CD4-positive, CD25-positive, alpha-beta regulatory T cell (primary cell): ENCODE measurements around the gene NFKBIL1. TPM values are rescaled to one million over a fixed set of nuclear protein-coding genes. Genes with fewer than 3 reads are reported as not detected.

Experiments
- ATAC-seq, 2 donors: fragments of 150-1000 bp; cut with Tn5 transposase; one replicate each; pipeline ENCODE4 v1.10.0; 2021; ENCODE audit warnings: low read depth in 2 of 2, moderate number of reproducible peaks in 2 of 2, moderate library complexity in 1 of 2
- DNase-seq, 3 donors: peaks; one replicate each; pipeline versions ENCODE4 v3.0.0 to v3.0.0-alpha.2; 2012 to 2022; ENCODE audit warnings: mixed read lengths in 1 of 3
- H3K27ac ChIP-seq: one replicate; pipeline ENCODE4 v1.7.0; 2013; ENCODE audit warnings: mild to moderate bottlenecking, low read length; ENCODE audit not compliant: insufficient read depth, poor library complexity, severe bottlenecking
- H3K27me3 ChIP-seq: one replicate; pipeline ENCODE4 v1.7.0; 2013; ENCODE audit warnings: low read length; ENCODE audit not compliant: control insufficient read depth, insufficient read depth
- H3K36me3 ChIP-seq: one replicate; pipeline ENCODE4 v1.7.0; 2013; ENCODE audit warnings: mild to moderate bottlenecking, low read length, moderate library complexity; ENCODE audit not compliant: control insufficient read depth, insufficient read depth
- H3K4me1 ChIP-seq: 2 replicates; pipeline ENCODE4 v1.7.0; 2013; ENCODE audit warnings: mild to moderate bottlenecking, low read length; ENCODE audit not compliant: insufficient read depth, control insufficient read depth, poor library complexity, severe bottlenecking
- H3K4me3 ChIP-seq: one replicate; pipeline ENCODE4 v1.7.0; 2013; ENCODE audit warnings: low read depth, mild to moderate bottlenecking, low read length, moderate library complexity
- H3K9me3 ChIP-seq, 2 experiments: 1 replicate in 1 of 2; 2 replicates in 1 of 2; pipeline ENCODE4 v1.7.0; 2013; ENCODE audit warnings: low read length in 2 of 2, mild to moderate bottlenecking in 1 of 2, moderate library complexity in 1 of 2; ENCODE audit not compliant: control insufficient read depth in 2 of 2
- H3K27ac Mint-ChIP-seq, 3 donors: one replicate each; pipeline ENCODE4 v1.8.0; 2020 to 2022; ENCODE audit warnings: mild to moderate bottlenecking in 3 of 3, mixed read lengths in 3 of 3, moderate library complexity in 2 of 3
- H3K27me3 Mint-ChIP-seq: one replicate; pipeline ENCODE4 v1.8.0; 2022; ENCODE audit warnings: mild to moderate bottlenecking, mixed read lengths
- H3K36me3 Mint-ChIP-seq: one replicate; pipeline ENCODE4 v1.8.0; 2020; ENCODE audit warnings: mixed read lengths
- H3K4me1 Mint-ChIP-seq, 4 donors: one replicate each; pipeline ENCODE4 v1.8.0; 2020 to 2022; ENCODE audit warnings: mixed read lengths in 4 of 4, mild to moderate bottlenecking in 1 of 4
- H3K4me3 Mint-ChIP-seq, 4 donors: one replicate each; pipeline ENCODE4 v1.8.0; 2020 to 2022; ENCODE audit warnings: mild to moderate bottlenecking in 4 of 4, mixed read lengths in 4 of 4, moderate library complexity in 3 of 4
- H3K9me3 Mint-ChIP-seq, 7 donors: one replicate each; pipeline ENCODE4 v1.8.0; 2020 to 2022; ENCODE audit warnings: mixed read lengths in 7 of 7, mild to moderate bottlenecking in 3 of 7, moderate library complexity in 2 of 7
- polyA plus RNA-seq, 4 donors: library from polyadenylated mRNA; unstranded; fragments of 300-500 nt; fragmentation: Illumina TruSeq; gene quantifications; one replicate each; pipeline ENCODE4 v1.2.3, GENCODE V29; 2021
- total RNA-seq: library from RNA; stranded (reverse); gene quantifications from one replicate; pipeline ENCODE4 v1.2.3, GENCODE V29; 2022

Gene NFKBIL1
- total and polyA plus RNA-seq, 5 donors from 2014 or later = 4.6 to 9.4 (median 6.4) TPM

DNA sequence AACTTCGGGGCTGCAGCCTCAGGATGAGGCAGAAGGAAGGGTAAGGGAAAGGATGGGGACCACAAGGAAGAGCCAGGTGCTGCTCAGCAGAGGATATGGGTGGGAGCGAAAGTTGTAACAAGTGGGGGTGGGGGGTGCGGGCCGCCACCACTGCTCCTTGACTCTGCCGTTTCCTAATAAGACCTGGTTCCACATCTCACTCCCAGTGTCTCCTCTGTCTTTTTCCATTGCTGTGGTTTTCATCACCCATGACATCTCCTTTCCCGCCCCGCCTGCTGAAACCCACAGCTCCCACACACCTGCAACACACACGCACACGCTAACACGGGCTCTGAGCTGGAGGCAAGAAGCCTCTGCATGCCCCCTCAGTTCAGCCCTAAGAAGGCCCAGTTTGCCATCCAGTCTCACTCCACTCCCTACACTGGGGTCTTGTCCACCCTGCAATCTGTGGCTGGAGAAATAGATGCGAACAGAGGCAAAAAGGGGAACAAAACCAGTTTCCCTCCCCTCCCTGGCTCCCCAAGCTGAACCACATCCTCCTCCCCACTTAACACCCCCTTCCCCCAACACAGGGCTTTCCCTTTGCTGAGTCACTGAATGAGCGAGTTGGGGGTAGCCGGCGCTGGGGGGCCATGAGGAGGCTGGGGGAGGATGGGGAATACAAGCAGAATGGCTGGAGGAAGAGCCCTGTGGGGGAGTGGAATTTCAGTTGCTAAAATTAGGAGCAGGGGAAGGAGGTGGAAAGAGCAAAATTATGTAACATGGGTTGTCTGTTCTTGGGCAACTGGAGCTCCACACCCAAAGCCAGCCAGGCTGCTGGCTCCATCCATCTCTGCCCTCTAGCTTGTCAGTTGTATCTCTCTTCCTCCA is 11.5 kb downstream of the NFKBIL1 start:
- Mint-ChIP-seq H3K4me1 (peaks cover 15 to 74% (median 44%) of the 10 kb centered on the region in 4 donors), H3K9me3 (no peaks in the 10 kb centered on the region), H3K36me3 (peaks cover 23% of the 10 kb centered on the region), H3K27ac (peak overlapping the region; percentile 86 to 96 (median 94)), H3K4me3 (peak overlapping the region; percentile 33 to 88 (median 81)), H3K27me3 (no peaks in the 10 kb centered on the region)
- Histone ChIP-seq H3K4me3 (peak overlapping the region; percentile 71), H3K27ac (peak overlapping the region; percentile 77), H3K4me1 (peaks cover 58% of the 10 kb centered on the region), H3K9me3 (no peaks in the 10 kb centered on the region), H3K36me3 (peaks cover 3% of the 10 kb centered on the region), H3K27me3 (no peaks in the 10 kb centered on the region)
- DNase-seq = peak; percentile 51 to 79 (median 64)
- ATAC-seq = peak; percentile 73 to 75

DNA sequence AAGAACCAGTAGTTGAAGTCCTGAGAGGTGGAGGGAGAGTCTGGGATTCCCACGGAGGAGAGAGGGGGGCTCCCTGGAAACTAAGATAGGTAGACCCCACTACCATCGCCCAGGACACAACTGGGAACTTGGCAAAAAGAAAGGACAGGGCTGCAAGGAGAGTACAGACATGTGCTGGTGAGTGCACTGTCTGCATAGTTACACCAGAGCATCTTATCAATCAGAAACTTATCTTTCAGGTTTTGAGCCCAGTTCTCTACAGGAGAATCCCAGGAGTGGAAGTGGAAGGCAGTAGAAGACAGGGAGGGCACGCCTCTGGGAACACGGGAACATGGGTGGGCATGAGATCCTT is 12.2 kb downstream of the NFKBIL1 start:
- Mint-ChIP-seq H3K27ac (peak overlapping the region; percentile 86 to 96 (median 94)), H3K9me3 (no peaks in the 10 kb centered on the region), H3K27me3 (no peaks in the 10 kb centered on the region), H3K4me3 (peak overlapping the region; percentile 33 to 88 (median 81)), H3K36me3 (peaks cover 25% of the 10 kb centered on the region), H3K4me1 (peaks cover 15 to 76% (median 45%) of the 10 kb centered on the region in 4 donors)
- Histone ChIP-seq H3K4me3 (peak overlapping the region; percentile 71), H3K4me1 (peaks cover 58% of the 10 kb centered on the region), H3K27me3 (no peaks in the 10 kb centered on the region), H3K9me3 (no peaks in the 10 kb centered on the region), H3K36me3 (peaks cover 3% of the 10 kb centered on the region), H3K27ac (peak overlapping the region; percentile 77)
- DNase-seq (no peak), ATAC-seq (peak; percentile 10 to 31)

DNA sequence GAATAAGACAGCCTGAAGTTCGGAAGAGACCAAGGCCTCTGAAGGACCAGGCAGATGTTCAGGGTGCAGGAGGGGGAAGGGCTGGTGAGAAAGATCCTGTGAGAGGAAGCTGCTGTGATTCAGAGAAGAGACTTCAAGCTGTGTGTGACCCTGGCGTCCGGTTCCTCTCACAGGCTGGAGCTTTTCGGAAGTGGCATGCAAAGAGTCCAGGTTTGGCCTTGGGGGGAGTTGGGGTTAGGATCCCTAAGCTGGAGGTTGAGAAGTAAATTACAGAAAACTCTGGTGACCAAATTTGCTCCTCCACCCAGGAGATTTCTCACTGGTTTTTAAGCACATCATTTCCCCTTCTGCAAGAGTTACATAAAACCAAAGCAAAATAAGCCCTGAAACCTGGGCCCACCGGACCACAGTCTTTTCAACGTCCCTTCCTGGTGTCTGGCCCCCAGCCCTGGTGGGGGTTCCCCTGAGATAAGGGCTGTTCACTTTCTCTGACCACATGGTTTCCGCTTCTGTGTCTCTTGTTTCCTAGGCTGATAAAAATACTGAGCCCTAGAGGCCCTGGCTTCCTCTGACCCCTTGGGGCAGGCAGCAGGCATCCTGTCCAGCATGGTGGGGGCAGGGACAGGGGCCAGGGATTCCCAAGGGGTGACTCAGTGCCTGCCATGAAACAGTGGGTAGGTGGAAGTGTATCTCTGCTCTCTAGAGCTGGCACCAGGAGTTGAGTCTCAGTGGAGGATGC is 12.7 kb downstream of the NFKBIL1 start:
- peaks cover 15 to 77% (median 47%) of the 10 kb centered on the region in 4 donors for H3K4me1 Mint-ChIP-seq
- Histone ChIP-seq H3K27me3 (no peaks in the 10 kb centered on the region), H3K4me1 (peaks cover 58% of the 10 kb centered on the region), H3K27ac (peak overlapping the region; percentile 77), H3K36me3 (peaks cover 6% of the 10 kb centered on the region), H3K4me3 (peak overlapping the region; percentile 71), H3K9me3 (no peaks in the 10 kb centered on the region)
- no peaks in the 10 kb centered on the region for H3K27me3 Mint-ChIP-seq
- peak overlapping the region; percentile 44 to 88 (median 81) for H3K4me3 Mint-ChIP-seq
- H3K9me3 Mint-ChIP-seq = no peaks in the 10 kb centered on the region
- DNase-seq (peak; percentile 32 to 86 (median 44)), ATAC-seq (peak; percentile 73 to 77)
- H3K27ac Mint-ChIP-seq = peak overlapping the region; percentile 86 to 96 (median 94)
- H3K36me3 Mint-ChIP-seq = peaks cover 26% of the 10 kb centered on the region

DNA sequence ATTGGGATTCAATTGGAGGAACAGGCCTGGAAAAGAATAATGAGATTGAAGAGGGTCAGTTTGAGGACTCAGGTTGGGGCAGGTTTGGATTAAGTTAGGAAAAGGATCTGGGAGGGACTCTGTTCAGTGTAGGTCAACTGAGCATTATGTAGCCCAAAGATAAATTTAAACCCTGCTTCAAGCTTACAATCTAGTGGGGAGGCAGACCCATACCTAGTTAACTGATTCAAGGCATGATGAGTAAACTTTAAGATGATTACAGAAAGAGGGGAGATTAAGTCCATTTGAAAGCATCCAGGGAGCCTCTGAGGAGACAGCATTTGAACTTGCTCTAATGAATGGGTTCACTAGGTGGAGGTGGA is 13.3 kb downstream of the NFKBIL1 start:
- H3K9me3 ChIP-seq = no peaks in the 10 kb centered on the region
- peaks cover 32% of the 10 kb centered on the region for H3K36me3 Mint-ChIP-seq
- H3K27me3 ChIP-seq = no peaks in the 10 kb centered on the region
- H3K36me3 ChIP-seq = peaks cover 8% of the 10 kb centered on the region
- peak overlapping the region; percentile 44 to 88 (median 81) for H3K4me3 Mint-ChIP-seq
- peaks cover 4% of the 10 kb centered on the region for H3K27me3 Mint-ChIP-seq
- peak overlapping the region; percentile 71 for H3K4me3 ChIP-seq
- peak overlapping the region; percentile 86 to 96 (median 94) for H3K27ac Mint-ChIP-seq
- ATAC-seq (no peak), DNase-seq (no peak)
- H3K4me1 Mint-ChIP-seq = peaks cover 15 to 83% (median 53%) of the 10 kb centered on the region in 4 donors
- H3K4me1 ChIP-seq = peaks cover 58% of the 10 kb centered on the region
- peak overlapping the region; percentile 77 for H3K27ac ChIP-seq
- no peaks in the 10 kb centered on the region for H3K9me3 Mint-ChIP-seq

DNA sequence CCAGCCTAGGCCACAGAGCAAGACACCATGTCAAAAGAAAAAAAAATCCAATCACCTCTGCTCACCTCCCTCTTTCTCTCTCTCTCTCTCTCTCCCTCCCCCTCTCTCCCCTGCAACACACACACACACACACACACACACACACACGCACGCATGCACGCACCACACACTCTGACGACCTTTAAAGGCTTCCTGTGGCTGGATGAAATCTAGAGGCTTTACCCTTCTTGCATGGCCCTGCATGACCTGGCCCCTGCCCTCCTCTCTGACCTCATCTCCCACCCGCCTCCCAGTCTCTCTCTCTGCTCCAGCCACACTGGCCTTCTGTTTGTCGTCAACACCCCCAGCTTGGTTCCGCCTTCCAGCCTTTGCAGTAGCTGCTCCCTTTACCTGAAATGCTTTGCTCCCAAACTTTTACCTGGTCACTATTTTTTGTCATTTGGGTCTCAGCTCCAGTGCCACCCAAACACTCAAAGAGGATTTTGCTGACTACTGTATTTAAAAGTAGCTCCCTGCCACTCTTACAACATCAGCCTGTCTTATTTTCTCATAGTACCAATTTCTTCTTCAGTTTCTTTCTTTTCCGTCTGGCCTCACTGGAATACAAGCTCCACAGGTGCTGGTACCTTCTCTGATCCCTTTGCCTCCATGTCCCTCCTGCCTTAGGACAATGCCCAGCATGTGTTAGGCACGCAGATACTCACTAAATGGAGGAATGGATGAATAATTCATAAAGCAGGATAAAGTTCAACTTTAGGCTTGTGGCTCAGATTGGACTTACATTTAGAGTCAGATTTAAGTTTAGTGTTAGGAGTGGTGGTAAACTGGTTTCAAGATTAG is 20.3 kb downstream of the NFKBIL1 start:
- H3K27ac Mint-ChIP-seq = peak overlapping the region; percentile 89 to 98 (median 94)
- H3K4me3 ChIP-seq = peak overlapping the region; percentile 68
- peaks cover 10% of the 10 kb centered on the region for H3K27me3 Mint-ChIP-seq

DNA sequence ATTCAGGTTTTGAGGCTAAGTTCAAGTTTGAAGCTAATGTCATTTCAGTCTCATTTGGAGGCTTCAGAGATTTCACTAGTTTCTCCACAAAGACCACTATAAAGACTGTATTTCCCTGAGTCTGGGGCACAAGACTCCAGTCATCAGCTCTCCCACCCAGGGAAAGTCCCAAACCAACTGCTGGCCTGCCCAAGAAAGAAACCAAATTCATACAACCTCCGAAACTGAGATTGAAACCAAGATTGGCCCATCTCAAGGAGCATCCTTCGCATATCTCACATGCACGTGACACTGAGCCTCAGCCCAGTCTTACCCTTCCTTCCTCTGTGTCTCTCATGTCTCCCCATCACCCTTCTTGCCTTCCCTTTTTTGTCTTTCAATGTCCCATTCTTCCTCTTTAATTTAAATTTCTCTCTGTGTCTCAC is 21.1 kb downstream of the NFKBIL1 start:
- peaks cover 22% of the 10 kb centered on the region for H3K36me3 Mint-ChIP-seq
- DNase-seq = peak; percentile 72 to 92 (median 73)
- H3K4me1 Mint-ChIP-seq = peaks cover 24 to 91% (median 67%) of the 10 kb centered on the region in 4 donors
- peaks cover 6% of the 10 kb centered on the region for H3K36me3 ChIP-seq
- peaks cover 10% of the 10 kb centered on the region for H3K27me3 Mint-ChIP-seq
- peaks cover 65% of the 10 kb centered on the region for H3K4me1 ChIP-seq
- peak overlapping the region; percentile 89 to 98 (median 94) for H3K27ac Mint-ChIP-seq
- H3K27ac ChIP-seq = peak overlapping the region; percentile 95
- no peaks in the 10 kb centered on the region for H3K9me3 ChIP-seq
- peak overlapping the region; percentile 47 to 88 (median 66) for H3K4me3 Mint-ChIP-seq
- H3K4me3 ChIP-seq = peak overlapping the region; percentile 68
- H3K9me3 Mint-ChIP-seq = no peaks in the 10 kb centered on the region
- H3K27me3 ChIP-seq = no peaks in the 10 kb centered on the region
- peak; percentile 68 for ATAC-seq

More for the DNA sequence above, 20.3 kb downstream of the NFKBIL1 start:
- peaks cover 8% of the 10 kb centered on the region for H3K36me3 ChIP-seq
- DNase-seq (peak in 2 of 3 donors; percentile 36 to 68), ATAC-seq (peak in 1 of 2 donors; percentile 14)
- H3K9me3 ChIP-seq = no peaks in the 10 kb centered on the region
- H3K27ac ChIP-seq = peak overlapping the region; percentile 95
- H3K9me3 Mint-ChIP-seq = no peaks in the 10 kb centered on the region
- H3K4me3 Mint-ChIP-seq = peak overlapping the region in 3 of 4 donors; percentile 50 to 88 (median 82)
- H3K27me3 ChIP-seq = no peaks in the 10 kb centered on the region
- peaks cover 28% of the 10 kb centered on the region for H3K36me3 Mint-ChIP-seq
- H3K4me1 Mint-ChIP-seq = peaks cover 24 to 89% (median 61%) of the 10 kb centered on the region in 4 donors
- H3K4me1 ChIP-seq = peaks cover 57% of the 10 kb centered on the region
